IMR-90 (cell line): ENCODE measurements around the gene USH2A. TPM values are rescaled to one million over a fixed set of nuclear protein-coding genes. Genes with fewer than 3 reads are reported as not detected.

ENCODE experiments used
- ATAC-seq: fragments of 200-7000 bp; cut with Tn5 transposase; 2 replicates; pipeline ENCODE4 v1.9.1; 2020; ENCODE audit warnings: low read depth, mild to moderate bottlenecking, moderate library complexity
- BruUV-seq: library from RNA; stranded (reverse); fragments of 400-500 nt; replicated peaks from 2 replicates; lab custom pipeline; 2021; lab: Mats Ljungman, UMichigan
- CTCF ChIA-PET: fragments of 300-600 bp; formaldehyde crosslinking; extraction: SDS; loops from one replicate; lab custom pipeline; 2021; ENCODE audit warnings: antibody characterized with exemption; lab: Yijun Ruan, JAX
- POLR2A ChIA-PET: fragments of 300-600 bp; sonication (Branson Sonifier 250); formaldehyde crosslinking; loops from one replicate; lab custom pipeline; 2022; ENCODE audit warnings: antibody characterized with exemption; ENCODE audit not compliant: unreplicated experiment; lab: Charles Lee
- DNase-seq: peaks from one replicate; pipeline ENCODE4 v3.0.0; 2013
- H2AFZ ChIP-seq: replicated peaks from 2 replicates; pipeline ENCODE3; 2013; ENCODE audit warnings: low read length, mild to moderate bottlenecking; ENCODE audit not compliant: poor library complexity
- H2AK5ac ChIP-seq: 2 replicates; pipeline ENCODE4 v1.6.1; 2013; ENCODE audit warnings: low read depth, low read length, inconsistent platforms
- H2AK9ac ChIP-seq: replicated peaks from 2 replicates; pipeline ENCODE3; 2013; ENCODE audit warnings: mild to moderate bottlenecking, low read depth, low read length, moderate library complexity; ENCODE audit not compliant: poor library complexity
- H2BK120ac ChIP-seq: 2 replicates; pipeline ENCODE4 v1.6.1; 2013; ENCODE audit warnings: low read depth, low read length, inconsistent platforms
- H2BK15ac ChIP-seq: 3 replicates; pipeline ENCODE4 v1.6.1; 2013; ENCODE audit warnings: low read depth, low read length, inconsistent platforms
- H2BK20ac ChIP-seq: 2 replicates; pipeline ENCODE4 v1.6.1; 2013; ENCODE audit warnings: low read depth, mild to moderate bottlenecking, inconsistent platforms, low read length, moderate library complexity
- H2BK5ac ChIP-seq: 2 replicates; pipeline ENCODE4 v1.6.1; 2013; ENCODE audit warnings: mild to moderate bottlenecking, low read depth, low read length, inconsistent platforms; ENCODE audit not compliant: poor library complexity, severe bottlenecking
- H3K14ac ChIP-seq: replicated peaks from 2 replicates; pipeline ENCODE4 v1.6.1; 2013; ENCODE audit warnings: low read depth, low read length, inconsistent platforms
- H3K18ac ChIP-seq: 2 replicates; pipeline ENCODE4 v1.6.1; 2013; ENCODE audit warnings: low read depth, low read length, control low read depth
- H3K23ac ChIP-seq: 2 replicates; pipeline ENCODE4 v1.6.1; 2013; ENCODE audit warnings: low read depth, low read length, inconsistent platforms
- H3K27ac ChIP-seq: 2 replicates; pipeline ENCODE4 v1.5.1; 2013; ENCODE audit warnings: mild to moderate bottlenecking, control low read depth, low read length; ENCODE audit not compliant: insufficient read depth
- H3K27me3 ChIP-seq: 2 replicates; pipeline ENCODE4 v1.6.1; 2013; ENCODE audit warnings: low read length; ENCODE audit not compliant: control insufficient read depth, insufficient read depth
- H3K36me3 ChIP-seq: 2 replicates; pipeline ENCODE4 v1.6.1; 2013; ENCODE audit warnings: low read length, mixed read lengths; ENCODE audit not compliant: control insufficient read depth, insufficient read depth
- H3K4ac ChIP-seq: 2 replicates; pipeline ENCODE4 v1.6.1; 2013; ENCODE audit warnings: low read depth, low read length, inconsistent platforms
- H3K4me1 ChIP-seq: 2 replicates; pipeline ENCODE4 v1.6.1; 2013; ENCODE audit warnings: low read length, mixed read lengths; ENCODE audit not compliant: control insufficient read depth, insufficient read depth
- H3K4me2 ChIP-seq: 2 replicates; pipeline ENCODE4 v1.6.1; 2013; ENCODE audit warnings: low read depth, mild to moderate bottlenecking, control low read depth, low read length, moderate library complexity
- H3K4me3 ChIP-seq: 2 replicates; pipeline ENCODE4 v1.5.1; 2013; ENCODE audit warnings: low read depth, mild to moderate bottlenecking, control low read depth, low read length, moderate library complexity; ENCODE audit not compliant: insufficient read depth
- H3K56ac ChIP-seq: 2 replicates; pipeline ENCODE4 v1.6.1; 2013; ENCODE audit warnings: low read length, inconsistent platforms; ENCODE audit not compliant: insufficient read depth; ENCODE audit errors: extremely low read depth
- H3K79me1 ChIP-seq, 2 experiments: 2 replicates each; pipeline ENCODE4 v1.6.1; 2013; ENCODE audit warnings: low read length in 2 of 2, inconsistent platforms in 1 of 2, low read depth in 1 of 2
- H3K9ac ChIP-seq: 2 replicates; pipeline ENCODE4 v1.6.1; 2013; ENCODE audit warnings: low read depth, low read length, control low read depth
- H3K9me1 ChIP-seq: 2 replicates; pipeline ENCODE4 v1.6.1; 2013; ENCODE audit warnings: low read length, inconsistent platforms; ENCODE audit not compliant: insufficient read depth
- H3K9me3 ChIP-seq: 2 replicates; pipeline ENCODE4 v1.6.1; 2013; ENCODE audit warnings: low read length; ENCODE audit not compliant: control insufficient read depth, insufficient read depth
- H4K20me1 ChIP-seq: 2 replicates; pipeline ENCODE4 v1.6.1; 2013; ENCODE audit warnings: low read length, inconsistent platforms; ENCODE audit not compliant: insufficient read depth
- H4K5ac ChIP-seq: 2 replicates; pipeline ENCODE4 v1.6.1; 2013; ENCODE audit warnings: mild to moderate bottlenecking, low read depth, low read length, control low read depth
- H4K8ac ChIP-seq, 2 experiments: 2 replicates each; pipeline ENCODE4 v1.6.1; 2013; ENCODE audit warnings: low read depth in 2 of 2, low read length in 2 of 2, control low read depth in 1 of 2, inconsistent platforms in 1 of 2
- H4K91ac ChIP-seq: 2 replicates; pipeline ENCODE4 v1.6.1; 2013; ENCODE audit warnings: low read depth, low read length, inconsistent platforms; ENCODE audit not compliant: insufficient read depth
- CEBPB ChIP-seq: IDR thresholded peaks from 2 replicates; pipeline ENCODE4 v1.6.1; 2012; ENCODE audit warnings: low read depth, low read length, improper control_type of control experiment
- CHD1 ChIP-seq: IDR thresholded peaks from 2 replicates; pipeline ENCODE4 v1.6.1; 2012; ENCODE audit warnings: low read depth, low read length, improper control_type of control experiment
- FOS ChIP-seq: fragments of 150-350 bp; IDR thresholded peaks from 2 replicates; pipeline ENCODE4 v1.6.1; 2016; ENCODE audit warnings: low read depth, low read length
- MAFK ChIP-seq: IDR thresholded peaks from 2 replicates; pipeline ENCODE4 v1.6.1; 2012; ENCODE audit warnings: low read depth, low read length, improper control_type of control experiment
- MAZ ChIP-seq: IDR thresholded peaks from 2 replicates; pipeline ENCODE4 v1.6.1; 2012; ENCODE audit warnings: low read depth, mild to moderate bottlenecking, low read length, improper control_type of control experiment, moderate library complexity, borderline replicate concordance
- MXI1 ChIP-seq: IDR thresholded peaks from 2 replicates; pipeline ENCODE4 v1.6.1; 2012; ENCODE audit warnings: low read depth, mild to moderate bottlenecking, low read length, moderate library complexity, borderline replicate concordance
- POLR2A ChIP-seq: IDR thresholded peaks from 2 replicates; pipeline ENCODE4 v1.6.1; 2012; ENCODE audit warnings: mild to moderate bottlenecking, low read depth, low read length
- RAD21 ChIP-seq: IDR thresholded peaks from 2 replicates; pipeline ENCODE4 v1.6.1; 2012; ENCODE audit warnings: low read length, improper control_type of control experiment
- RCOR1 ChIP-seq: IDR thresholded peaks from 2 replicates; pipeline ENCODE4 v1.6.1; 2012; ENCODE audit warnings: mild to moderate bottlenecking, low read length, improper control_type of control experiment; ENCODE audit not compliant: insufficient replicate concordance
- RFX5 ChIP-seq: IDR thresholded peaks from 2 replicates; pipeline ENCODE4 v1.8.0; 2012; ENCODE audit warnings: low read depth, mild to moderate bottlenecking, low read length, moderate library complexity
- dilution Hi-C: fragments of 300-500 bp; cut with HindIII; formaldehyde crosslinking; loops from one replicate; pipeline ENCODE4 v1.14.3; 2018; ENCODE audit warnings: low sequenced_read_pairs; ENCODE audit not compliant: unreplicated experiment
- in situ Hi-C: fragments of 300-500 bp; cut with MboI; formaldehyde crosslinking; loops from 3 replicates; pipeline ENCODE4 v1.14.3; 2019; ENCODE audit warnings: low sequenced_read_pairs, inconsistent platforms, mixed read lengths
- intact Hi-C: fragments of 100-400 bp; cut with micrococcal nuclease; formaldehyde crosslinking; loops from 2 replicates; pipeline ENCODE4 v1.10.0; 2022
- polyA plus RNA-seq, 3 experiments: library from polyadenylated mRNA; depleted of rRNA; stranded (reverse); fragments of >200 nt; gene quantifications; 2 replicates each; pipeline ENCODE4 v1.2.3, GENCODE V29; 2012; ENCODE audit warnings: low replicate concordance in 1 of 3
- total RNA-seq: library from RNA; depleted of rRNA; stranded (reverse); fragments of >200 nt; gene quantifications from 2 replicates; pipeline ENCODE4 v1.2.3, GENCODE V29; 2012
- TF ChIP-seq, protein P1 (sequence below): conservative IDR thresholded peaks from 2 replicates; pipeline ENCODE4 v1.5.1; 2012; ENCODE audit warnings: mild to moderate bottlenecking, low read depth, low read length, improper control_type of control experiment

Gene USH2A
- total and polyA plus RNA-seq, 2 of the 4 experiments (the other 2 are of a cell fraction): under 0.01 to 0.02 TPM

DNA sequence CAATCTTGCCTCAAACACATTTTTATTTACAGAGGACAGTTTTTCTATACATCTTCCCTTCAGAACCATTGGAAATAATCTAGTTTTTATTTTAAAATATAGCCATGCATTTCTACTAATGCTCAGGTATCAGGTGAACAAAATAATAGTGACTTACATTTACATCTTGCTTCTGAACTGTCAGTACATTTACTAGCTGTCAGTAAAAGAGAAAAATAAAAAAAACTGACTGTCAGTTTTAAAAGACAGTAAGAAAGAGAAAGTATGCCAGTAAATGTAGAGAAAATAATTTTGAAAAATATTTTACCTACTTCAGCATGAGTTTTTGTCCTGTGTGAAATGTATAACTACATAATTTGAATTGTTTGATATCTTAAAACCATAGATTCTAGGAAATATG lies 33.5 kb downstream of the USH2A start:
- no peak overlapping the region for H3K9ac ChIP-seq
- no peak overlapping the region for H2AK5ac ChIP-seq
- no peak overlapping the region for H2BK15ac ChIP-seq
- no peak overlapping the region for H3K27ac ChIP-seq
- H2AK9ac ChIP-seq: no peak overlapping the region
- H4K91ac ChIP-seq: no peak overlapping the region
- H4K5ac ChIP-seq: no peak overlapping the region
- no peak overlapping the region for H3K18ac ChIP-seq
- ChIA-PET POLR2A (no interaction called here), CTCF (no interaction called here)
- H3K36me3 ChIP-seq: no peaks in the 10 kb centered on the region
- H3K27me3 ChIP-seq: no peaks in the 10 kb centered on the region
- no peaks in the 10 kb centered on the region for H3K9me1 ChIP-seq
- dilution Hi-C loops (no loop called here), intact Hi-C loops (no loop called here), in situ Hi-C loops (no loop called here)
- H4K8ac ChIP-seq: no peak overlapping the region
- DNase-seq (no peak), ATAC-seq (no peak)
- BruUV-seq: no TSS peak
- no peak overlapping the region for H3K4me3 ChIP-seq
- no peak overlapping the region for H2BK120ac ChIP-seq
- no peak overlapping the region for H3K4me2 ChIP-seq
- H2AFZ ChIP-seq: no peak overlapping the region
- no peaks in the 10 kb centered on the region for H3K9me3 ChIP-seq
- H3K56ac ChIP-seq: no peak overlapping the region
- no peaks in the 10 kb centered on the region for H3K79me1 ChIP-seq
- TF ChIP-seq RAD21 (no peak), MAFK (no peak), MAZ (no peak), FOS (no peak), CHD1 (no peak), POLR2A (no peak), RCOR1 (no peak), MXI1 (no peak), RFX5 (no peak), CEBPB (no peak)
- TF ChIP-seq, protein P1, sequence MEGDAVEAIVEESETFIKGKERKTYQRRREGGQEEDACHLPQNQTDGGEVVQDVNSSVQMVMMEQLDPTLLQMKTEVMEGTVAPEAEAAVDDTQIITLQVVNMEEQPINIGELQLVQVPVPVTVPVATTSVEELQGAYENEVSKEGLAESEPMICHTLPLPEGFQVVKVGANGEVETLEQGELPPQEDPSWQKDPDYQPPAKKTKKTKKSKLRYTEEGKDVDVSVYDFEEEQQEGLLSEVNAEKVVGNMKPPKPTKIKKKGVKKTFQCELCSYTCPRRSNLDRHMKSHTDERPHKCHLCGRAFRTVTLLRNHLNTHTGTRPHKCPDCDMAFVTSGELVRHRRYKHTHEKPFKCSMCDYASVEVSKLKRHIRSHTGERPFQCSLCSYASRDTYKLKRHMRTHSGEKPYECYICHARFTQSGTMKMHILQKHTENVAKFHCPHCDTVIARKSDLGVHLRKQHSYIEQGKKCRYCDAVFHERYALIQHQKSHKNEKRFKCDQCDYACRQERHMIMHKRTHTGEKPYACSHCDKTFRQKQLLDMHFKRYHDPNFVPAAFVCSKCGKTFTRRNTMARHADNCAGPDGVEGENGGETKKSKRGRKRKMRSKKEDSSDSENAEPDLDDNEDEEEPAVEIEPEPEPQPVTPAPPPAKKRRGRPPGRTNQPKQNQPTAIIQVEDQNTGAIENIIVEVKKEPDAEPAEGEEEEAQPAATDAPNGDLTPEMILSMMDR: no peak
- no peak overlapping the region for H3K4ac ChIP-seq
- H2BK5ac ChIP-seq: no peak overlapping the region
- no peak overlapping the region for H3K23ac ChIP-seq
- no peak overlapping the region for H3K14ac ChIP-seq
- no peaks in the 10 kb centered on the region for H4K20me1 ChIP-seq
- no peaks in the 10 kb centered on the region for H3K4me1 ChIP-seq
- no peak overlapping the region for H2BK20ac ChIP-seq
